Stimulated activated CD4-positive, alpha-beta T cell treated with anti-CD3 and anti-CD28 coated beads, Interleukin-12 subunit alpha, Interleukin-12 subunit beta, amount 100 ng/mL, for 4 hours (primary cell): ENCODE measurements around the gene CARNS1.
A peak's percentile ranks its signal among the peaks of the same experiment; 100 is the strongest.

Experiments
- DNase-seq: peaks from one replicate; pipeline ENCODE4 v3.0.0-alpha.2; 2020

The CARNS1 gene

GRCh38 chr11:67431346-67432249 is 16.1 kb downstream of the CARNS1 start:
- DNase-seq = no peak

DNA sequence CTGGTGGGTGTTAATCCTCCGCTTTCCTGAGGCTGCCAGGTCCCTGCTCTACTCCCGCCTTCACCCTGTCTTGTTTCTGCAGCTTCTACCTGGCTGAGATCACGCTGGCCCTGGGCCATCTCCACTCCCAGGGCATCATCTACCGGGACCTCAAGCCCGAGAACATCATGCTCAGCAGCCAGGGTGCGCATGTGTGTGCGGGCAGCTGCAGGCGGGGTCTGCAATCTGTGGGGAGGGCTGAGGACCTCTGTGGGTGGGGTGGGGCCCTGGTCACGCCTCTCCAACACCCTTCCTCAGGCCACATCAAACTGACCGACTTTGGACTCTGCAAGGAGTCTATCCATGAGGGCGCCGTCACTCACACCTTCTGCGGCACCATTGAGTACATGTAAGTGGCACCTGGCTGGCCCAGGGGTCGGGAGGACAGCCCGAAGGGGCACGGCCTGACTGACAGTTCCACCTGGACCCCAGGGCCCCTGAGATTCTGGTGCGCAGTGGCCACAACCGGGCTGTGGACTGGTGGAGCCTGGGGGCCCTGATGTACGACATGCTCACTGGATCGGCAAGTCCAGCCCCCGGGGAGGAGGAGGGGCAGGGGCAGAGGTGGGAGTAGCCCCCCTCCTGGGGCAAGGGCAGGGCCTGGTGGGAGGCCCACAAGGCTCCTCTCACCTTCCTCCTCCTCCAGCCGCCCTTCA is 17.3 kb downstream of the CARNS1 start:
- no peak for DNase-seq

- DNase-seq = no peak
Observed at GRCh38 chr11:67433536-67434394, 18.3 kb downstream of the CARNS1 start.

GRCh38 chr11:67434395-67434881 is 19.0 kb downstream of the CARNS1 start:
- no peak for DNase-seq

- DNase-seq = no peak
Observed at GRCh38 chr11:67435031-67435726, 19.7 kb downstream of the CARNS1 start.

DNA sequence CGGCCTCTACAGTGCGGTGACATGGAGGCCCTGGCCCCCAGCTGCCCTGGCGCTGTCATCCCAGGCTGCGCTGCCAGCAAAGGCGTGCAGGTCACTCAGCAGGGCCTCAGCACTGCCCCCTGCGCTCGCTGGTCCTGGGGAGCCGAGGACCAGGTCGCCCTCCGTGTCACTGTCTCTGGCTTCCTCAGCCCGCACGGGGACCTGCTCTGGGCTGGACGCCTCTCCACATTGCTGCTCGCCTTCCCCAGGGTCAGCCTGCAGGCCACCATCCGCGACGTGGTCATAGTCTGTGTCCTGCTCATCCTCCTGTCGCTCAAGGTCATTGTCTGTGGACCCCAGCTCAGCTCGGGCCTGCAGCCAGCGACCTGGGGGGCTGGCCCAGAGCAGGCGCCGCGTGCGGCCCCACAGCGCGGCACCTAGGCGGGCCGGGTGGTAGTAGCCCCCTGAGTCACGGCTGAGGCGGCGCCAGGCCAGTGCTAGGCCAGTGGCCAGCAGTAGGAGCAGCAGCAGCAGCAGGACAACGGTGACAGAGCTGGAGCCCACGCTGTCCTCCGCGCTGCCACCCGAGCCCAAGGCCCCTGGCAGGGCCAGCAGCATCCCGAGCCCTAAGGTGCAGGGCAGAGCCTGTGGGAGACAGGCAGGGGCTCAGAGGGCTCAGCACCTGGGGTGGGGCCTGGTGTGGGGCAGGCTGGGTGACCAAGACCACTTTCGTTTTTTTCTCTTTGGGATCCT is 20.4 kb downstream of the CARNS1 start:
- DNase-seq = no peak

DNA sequence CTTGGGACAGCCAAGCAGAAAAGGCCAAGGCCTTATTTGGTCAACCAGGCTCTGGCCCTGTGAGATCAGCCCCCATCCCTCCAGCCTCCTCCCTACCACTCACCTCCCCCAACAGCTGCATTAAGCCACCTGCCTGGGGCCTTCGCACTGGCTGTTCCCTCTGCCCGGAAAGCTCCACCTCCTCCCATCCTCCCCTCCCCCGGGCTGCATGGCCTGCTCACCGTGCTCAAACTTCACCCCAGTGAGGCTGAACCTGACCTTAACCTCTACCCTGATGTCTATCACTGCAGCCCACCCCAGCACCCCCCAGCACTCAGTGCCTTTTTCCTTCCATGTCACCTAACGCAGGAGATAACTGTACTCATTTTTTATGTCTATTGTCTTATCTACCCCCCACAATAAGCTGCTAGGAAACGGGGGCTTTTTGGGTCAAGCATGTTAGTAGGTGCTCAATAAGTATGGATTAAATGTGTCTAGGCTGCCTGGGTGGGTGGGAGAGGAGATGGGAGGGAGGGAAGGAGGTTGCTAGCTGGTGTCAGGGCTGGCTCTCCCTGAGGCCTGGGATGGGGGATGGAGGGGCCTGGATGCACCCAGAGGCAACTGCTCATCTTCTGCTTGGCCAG is 21.1 kb downstream of the CARNS1 start:
- DNase-seq = peak; percentile 74

GRCh38 chr11:67437082-67437808 is 21.8 kb downstream of the CARNS1 start, which contains the start of gene PTPRCAP:
Gene PTPRCAP, minus strand, starts transcription at chr11:67437682. Its CDS starts 63 bp downstream, at chr11:67437619.
- DNase-seq = peak; percentile 76

DNA sequence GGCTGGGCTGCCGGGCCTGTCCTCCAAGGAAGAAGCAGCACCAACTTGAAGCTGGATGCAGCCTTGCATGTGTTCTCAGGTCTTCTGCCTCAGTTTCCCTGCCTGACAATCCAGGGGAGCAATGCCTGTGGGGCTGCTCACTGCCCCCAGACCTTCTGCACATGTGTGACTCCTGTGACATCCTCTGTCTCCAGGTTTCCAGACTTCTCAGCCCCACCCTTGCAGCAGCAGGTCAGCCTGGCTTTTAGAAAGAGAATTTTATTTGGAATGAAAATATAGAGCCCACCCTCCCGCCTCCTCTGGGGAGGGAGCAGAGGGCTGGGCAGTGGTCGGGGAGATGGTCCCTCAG is 22.3 kb downstream of the CARNS1 start:
- no peak for DNase-seq

DNA sequence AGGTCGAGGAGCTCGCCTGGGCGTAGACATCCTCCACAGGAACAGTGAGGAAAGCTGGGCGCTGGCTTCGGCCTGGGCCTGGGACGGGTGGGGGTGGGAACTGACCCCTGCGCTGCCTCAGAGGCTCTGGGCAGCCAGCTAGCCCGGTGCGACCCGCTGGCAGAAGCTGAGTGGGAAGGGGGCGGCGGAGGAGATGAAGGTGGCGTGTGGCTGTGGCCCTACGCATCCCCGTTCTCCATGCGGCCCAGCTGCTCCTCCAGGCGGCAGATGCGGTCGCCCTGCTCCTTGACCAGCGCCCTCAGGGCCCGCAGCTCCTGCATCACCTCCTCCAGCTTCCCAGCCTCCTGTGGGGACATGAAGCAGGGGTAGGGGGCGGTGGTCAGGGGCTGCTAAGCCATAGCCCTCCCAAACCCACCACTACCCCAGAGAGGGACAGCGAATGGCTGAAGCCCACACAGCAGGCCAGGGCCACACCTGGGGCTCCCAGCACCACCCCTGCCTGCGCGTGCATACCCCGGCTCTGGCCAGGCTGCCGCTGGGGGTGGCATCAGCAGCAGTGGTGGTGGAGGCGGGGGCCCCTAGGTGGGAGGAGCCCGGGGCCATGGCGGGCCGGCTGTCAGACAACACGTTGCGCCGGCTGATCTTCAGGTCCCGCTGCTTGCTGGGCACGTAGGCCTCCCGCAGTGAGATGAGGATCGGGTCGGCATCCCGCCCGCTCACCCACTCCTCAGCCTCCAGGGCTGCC is 22.9 kb downstream of the CARNS1 start:
- DNase-seq = peak; percentile 76

GRCh38 chr11:67439321-67440228 is 24.1 kb downstream of the CARNS1 start:
- no peak for DNase-seq

DNA sequence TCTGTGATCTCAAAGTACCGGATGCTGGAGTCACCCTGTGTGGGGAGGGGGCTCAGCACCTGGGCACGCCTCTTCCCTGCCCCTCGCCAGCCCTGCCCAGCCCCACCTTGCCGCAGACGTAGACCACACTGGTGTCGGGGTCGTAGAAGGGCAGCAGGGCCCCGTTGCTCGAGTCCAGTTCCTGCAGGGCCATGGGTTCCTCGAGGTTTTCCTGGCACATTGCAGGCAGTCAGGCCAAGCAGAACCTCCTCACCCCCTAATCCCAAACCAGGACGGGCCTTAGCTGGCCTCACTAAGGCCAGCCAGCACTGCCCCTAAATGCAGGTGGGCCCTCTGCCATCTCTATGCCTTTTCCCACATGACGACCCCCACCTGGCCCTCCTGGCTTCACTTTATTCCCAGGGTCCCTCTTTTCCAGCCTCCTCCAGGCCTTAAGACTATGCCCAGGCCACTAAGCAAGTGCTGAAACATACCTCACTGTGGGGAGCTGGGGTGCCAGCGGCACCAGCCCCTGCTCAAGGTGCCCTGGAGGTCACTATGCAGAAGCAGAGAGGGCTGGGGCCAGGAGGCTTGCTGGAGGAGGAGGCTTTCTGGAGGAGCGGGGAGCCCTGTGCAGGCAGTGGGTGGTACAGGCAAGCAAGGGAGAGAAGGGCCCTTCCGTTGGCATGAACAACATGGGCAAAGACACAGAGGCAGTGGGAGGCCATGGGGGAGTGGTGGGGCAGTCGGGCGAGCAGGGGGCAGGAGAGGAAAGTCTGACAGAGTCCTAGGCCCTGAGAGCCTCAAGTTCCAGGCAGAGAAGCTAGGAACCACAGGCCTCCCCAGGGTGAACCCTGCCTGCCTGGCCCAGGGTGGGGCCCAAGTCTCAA is 25.0 kb downstream of the CARNS1 start:
- no peak for DNase-seq

GRCh38 chr11:67441098-67441563 is 25.7 kb downstream of the CARNS1 start:
- DNase-seq = no peak

DNA sequence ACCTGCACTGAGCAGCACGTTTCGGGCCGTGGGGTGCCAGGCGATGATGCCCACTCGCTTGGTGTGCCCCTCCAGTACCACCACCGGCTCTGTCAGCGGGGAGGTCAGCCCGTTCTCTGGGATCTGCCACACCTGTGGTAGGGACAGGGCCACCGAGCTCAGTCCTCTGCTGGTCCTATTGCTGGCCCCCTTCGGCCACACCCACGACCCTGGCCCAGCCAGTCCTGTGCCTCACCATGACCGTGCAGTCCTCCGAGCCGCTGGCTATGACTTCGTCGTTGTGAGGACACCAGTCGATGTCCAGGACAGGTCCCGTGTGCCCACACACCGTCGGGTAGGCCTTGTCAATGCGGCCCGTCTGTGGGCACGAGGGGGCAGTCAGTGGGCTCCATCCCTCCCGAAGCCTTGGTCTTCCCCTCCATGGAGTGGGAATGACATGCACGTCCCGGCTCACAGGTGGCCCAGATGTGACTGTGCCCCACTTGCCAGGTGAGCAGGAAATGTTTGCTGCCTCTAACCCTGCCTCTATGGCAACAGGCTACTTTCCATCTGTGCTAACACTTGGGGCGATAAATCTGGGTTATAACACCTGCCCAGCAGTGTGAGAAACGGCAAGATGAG is 26.4 kb downstream of the CARNS1 start:
- no peak for DNase-seq

GRCh38 chr11:67442504-67443404 is 27.3 kb downstream of the CARNS1 start:
- DNase-seq = no peak

DNA sequence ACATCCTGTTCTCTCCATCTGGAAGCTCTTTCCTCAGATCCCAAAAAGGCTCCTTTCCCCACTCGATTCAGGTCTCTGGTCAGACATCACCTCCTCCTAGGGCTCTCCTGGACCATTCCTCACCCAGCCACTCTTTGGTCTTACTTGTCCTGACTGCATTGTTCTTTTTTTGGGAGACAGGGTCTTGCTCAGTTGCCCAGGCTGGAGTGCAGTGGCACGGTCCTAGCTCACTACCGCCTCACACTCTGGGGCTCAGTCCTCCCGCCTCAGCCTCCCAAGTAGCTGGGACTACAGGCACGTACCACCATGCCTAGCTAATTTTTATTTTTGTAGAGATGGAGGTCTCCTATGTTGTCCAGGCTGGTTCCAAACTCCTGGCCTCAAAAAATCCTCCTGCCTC is 30.0 kb downstream of the CARNS1 start:
- no peak for DNase-seq
